Cardiac septum (tissue), 1 donor: ENCODE measurements around the gene POU6F2. TPM values are rescaled to one million over a fixed set of nuclear protein-coding genes. Genes with fewer than 3 reads are reported as not detected.

ENCODE experiments used
- DNase-seq: peaks from one replicate; pipeline ENCODE4 v3.0.0-alpha.2; 2020; ENCODE audit warnings: low spot score
- intact Hi-C: fragments of 100-400 bp; cut with DNase I; formaldehyde crosslinking; loops from one replicate; pipeline ENCODE4 v1.14.0; 2022
- total RNA-seq: library from RNA; stranded (reverse); fragmentation: NEBNext Ultra II Directional; extraction: Animal tissue kit (Norgen Biotek cat#: 25700); gene quantifications from one replicate; pipeline ENCODE4 v1.2.1, GENCODE V29; 2021
- donor health status: DM: no; HTN: no; CAD: no.

The POU6F2 gene
- total RNA-seq, 1 donor from 2014 or later, result 0.19 TPM

DNA sequence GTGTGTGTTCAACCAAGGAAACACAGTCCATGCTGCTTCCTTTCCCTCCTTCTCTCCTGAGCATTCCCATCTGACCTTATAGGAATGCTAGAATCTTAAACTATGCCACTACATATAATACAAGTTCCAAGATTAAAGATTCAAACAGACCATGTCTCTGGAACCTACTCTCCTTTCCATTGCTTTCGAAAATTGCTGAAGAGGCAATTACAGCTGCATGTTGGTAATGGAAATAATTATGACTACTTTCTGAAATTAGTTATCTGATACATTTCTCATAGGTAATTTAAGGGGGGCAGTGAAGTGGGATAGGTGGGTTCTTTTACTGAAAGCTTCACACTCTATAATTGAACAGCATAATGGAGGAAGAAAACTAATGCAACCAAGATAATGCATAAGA, 302.6 kb downstream of the POU6F2 start:
- intact Hi-C loops, result no loop called here

DNA sequence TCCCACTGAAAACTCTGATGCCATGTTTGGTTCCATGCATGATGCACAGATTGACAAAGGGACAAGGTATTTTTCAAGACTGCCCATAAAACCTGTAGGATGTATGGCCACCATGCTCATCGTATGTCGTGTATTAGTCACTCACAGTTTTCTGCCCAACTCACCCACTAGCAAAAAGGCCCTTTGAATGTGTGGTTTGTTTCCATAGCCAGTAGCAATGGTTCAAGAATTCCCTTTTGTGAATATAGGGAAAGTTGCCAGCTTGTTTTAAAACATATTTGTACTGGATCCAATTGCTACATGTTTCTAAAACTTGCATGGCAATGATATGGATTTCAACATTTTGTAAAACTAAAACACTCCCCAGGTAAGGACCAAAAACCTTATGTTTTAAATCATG, 307.5 kb downstream of the POU6F2 start:
- no peak for DNase-seq
- intact Hi-C loops, result no loop called here

More for the DNA sequence above, 302.6 kb downstream of the POU6F2 start:
- DNase-seq, result no peak

DNA sequence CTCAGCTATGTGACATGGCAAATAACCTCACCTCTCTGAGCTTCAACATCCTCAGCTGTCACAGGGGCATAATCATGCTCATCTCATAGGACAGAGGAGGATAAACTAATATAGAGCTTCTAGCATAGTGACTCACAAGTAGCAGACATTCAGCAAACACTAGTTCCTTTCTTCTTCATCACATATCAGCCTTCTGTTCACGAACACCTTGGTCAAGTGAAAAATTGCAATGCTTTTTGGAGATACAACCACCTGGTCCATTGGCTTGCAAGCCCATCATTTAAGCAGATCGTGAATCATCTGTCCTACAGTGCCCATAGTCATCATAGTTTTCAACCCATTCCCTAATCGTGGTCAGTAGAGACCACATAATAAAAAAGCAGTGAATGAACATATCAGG, 310.6 kb downstream of the POU6F2 start:
- DNase-seq, result no peak
- intact Hi-C loops, result no loop called here

DNA sequence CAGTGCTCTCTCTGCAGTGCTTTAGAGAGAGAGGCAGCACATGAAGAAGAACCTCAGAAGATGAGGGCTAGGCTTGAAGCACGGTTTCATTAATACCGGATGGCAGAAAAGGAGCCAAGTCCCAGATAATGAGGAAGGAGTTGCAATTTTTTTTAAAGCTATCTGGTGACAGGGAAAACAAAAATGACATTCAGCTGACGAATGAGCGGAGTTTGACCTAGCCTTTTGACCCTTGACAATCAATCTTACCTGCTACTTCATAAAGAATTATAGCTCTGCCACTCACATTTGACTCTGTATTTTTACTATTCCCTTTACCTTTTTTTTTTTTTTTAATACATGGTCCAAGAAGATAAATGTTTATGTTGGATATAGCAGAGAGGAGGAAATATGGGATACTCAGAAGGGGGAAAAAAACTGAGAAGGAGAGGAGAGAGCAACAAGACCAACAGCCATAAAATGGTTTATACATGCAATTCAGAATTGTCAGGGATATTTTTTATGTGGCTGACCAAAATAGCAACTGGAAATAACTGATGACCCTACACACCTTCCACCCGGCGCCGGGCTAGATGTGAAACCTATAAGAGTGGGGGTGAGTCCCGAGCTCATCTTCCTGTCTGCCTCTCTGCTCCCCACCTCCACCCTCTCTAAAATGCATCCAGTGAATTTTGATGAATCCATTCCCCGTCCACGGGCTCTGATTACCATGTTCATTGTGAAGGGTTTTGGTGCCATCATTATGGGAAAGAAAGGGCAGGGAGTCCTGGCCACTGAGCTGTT, 314.1 kb downstream of the POU6F2 start:
- DNase-seq, result no peak
- intact Hi-C loops, result no loop called here

DNA sequence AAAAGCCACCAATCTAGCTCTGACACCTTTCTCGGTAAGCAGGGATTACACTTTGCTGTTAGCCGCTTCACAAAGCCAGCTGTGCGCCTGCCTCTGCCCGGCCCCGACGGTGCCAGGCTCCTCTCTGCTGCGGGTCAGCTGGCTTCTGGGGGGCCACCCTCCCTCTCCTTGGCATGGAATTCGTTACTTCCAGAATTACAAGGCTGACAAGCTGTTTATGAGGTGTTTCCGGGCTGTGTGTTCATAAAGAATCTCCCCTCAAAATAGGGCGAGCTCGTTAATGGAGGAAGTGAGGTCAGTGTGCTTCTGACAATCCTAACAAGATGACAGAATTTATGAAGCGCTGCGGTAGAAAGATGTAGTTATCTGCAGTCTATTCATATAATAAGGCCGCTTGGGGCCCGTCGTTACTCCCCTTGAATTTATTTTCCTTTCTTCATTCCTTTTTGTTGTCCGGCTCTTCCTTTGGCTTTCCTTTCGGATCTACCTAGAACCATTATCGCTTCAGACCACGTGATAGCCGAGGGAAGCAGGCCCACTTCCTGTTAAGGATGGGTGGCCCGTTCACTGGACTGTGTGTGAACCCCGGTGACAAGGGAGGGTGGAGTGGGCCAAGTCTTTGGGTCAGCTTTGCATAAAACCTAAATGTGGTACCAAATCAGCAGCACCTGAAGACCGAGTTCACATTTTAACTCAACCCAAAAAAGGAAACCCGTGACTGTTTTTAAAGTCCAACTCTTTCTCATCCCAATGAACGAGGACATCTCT, 315.5 kb downstream of the POU6F2 start:
- intact Hi-C loops, result no loop called here
- DNase-seq, result no peak

DNA sequence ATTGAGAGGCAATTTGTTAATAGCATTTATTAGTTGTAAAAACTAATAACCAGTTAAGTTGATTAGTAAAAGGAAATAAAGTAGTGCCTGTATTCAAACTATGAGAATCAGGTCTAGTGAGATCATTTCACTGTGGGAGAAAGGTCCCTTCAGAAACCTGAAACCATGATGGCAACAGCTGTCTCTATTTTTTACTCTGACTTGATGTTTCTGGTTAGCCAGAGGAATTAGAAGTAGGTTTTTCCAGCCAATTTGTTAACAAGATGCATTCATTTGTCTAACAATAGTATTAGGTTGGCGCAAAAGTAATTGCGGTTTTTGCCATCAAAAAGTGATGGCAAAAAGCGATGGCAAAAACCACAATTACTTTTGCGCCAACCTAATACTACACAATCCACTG, 316.3 kb downstream of the POU6F2 start:
- intact Hi-C loops, result no loop called here
- no peak for DNase-seq

DNA sequence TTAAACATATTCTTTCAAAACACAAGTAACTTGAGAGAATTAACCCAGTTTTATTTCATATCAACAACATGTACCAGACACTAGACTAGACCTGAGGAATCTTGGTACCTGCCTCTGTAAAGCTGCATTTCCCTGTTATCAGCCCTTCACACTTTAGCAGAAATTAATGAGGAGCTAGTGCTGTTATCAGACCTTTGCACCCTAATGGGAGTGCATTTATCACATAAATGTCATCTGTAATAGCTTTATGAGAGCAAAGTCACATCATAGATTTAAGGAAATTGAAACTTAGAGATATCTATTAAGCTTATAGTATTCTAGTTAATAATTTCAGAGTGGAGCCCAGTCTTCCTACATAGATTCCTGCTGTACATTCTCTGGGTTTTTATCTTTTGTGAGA, 318.1 kb downstream of the POU6F2 start:
- no peak for DNase-seq
- intact Hi-C loops, result no loop called here

DNA sequence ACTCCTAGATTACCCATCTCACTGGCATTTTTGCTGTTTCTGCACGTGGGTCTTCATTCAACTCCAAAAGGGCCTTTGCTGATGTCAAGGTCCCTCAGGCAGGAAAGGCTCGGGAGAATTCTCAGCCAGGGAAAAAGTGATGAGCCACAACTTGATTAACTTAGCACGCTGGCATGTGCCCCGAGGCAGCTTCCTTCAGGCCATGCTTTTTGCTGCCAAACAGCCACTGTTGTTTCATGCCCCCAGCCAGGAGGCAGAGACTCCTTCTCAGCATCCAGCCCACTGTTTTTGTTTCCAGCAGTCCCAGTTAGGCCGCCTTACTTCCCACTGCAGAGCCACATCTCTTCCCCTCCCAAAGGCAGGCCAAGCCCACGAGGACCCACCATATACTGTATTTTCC, 322.0 kb downstream of the POU6F2 start:
- no peak for DNase-seq
- intact Hi-C loops, result no loop called here

DNA sequence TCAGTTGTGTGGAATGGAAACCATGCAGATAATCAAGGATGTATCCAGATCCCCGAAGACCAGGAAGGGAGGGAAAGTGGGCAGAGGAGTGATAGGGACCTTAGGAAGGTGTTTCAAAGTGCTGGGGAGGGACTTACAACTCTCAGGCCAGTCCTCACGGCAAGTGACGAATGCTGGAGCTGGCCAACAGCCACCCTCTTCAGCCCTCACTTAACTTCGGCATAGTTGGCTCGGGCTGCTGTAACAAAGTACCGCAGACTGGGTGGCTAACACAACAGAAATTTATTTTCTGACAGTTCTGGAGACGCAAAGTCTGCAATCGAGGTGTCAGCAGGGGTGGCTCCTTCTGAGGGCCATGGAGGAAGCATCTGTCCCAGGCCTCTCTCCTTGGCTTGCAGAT, 322.6 kb downstream of the POU6F2 start:
- DNase-seq, result no peak

DNA sequence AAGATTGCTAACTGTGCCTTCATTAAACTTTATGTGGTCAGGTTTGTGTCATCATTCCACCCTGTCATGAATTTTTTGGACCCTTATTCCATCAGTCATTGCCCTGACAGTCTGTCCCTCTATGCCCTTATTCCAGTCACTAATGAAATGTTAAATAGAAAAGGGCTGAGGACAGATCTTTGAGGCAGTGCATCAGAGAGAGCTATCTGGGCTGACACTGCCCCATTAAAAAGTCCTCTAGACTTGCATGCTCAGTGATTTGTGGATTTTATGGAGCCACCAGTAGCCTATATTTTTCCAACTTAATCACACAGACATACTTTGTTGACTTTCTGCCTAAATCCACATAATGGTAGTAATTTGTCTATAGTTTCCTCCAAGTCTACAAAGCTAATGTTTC, 323.8 kb downstream of the POU6F2 start:
- intact Hi-C loops, result no loop called here
- DNase-seq, result no peak

More for the DNA sequence above, 322.6 kb downstream of the POU6F2 start:
- intact Hi-C loops, result no loop called here

DNA sequence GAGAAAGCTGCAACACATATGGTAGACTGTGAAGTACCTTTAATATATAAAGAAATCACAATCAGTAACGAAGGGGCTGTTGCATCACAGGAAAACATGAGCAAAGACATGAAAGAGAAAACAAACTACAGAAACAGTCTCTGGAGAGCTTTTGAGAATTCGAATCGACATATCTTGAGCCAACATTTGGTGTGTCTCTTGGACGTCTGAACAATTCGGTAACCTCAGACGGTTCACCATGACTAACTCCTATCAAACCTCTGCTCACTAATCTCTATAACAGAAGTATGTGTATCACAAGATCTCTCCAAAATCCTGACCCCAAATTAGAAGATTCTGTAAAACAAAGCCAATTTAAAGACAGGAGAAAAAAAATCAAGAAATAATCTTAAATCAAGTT, 326.5 kb downstream of the POU6F2 start:
- intact Hi-C loops, result no loop called here
- no peak for DNase-seq

DNA sequence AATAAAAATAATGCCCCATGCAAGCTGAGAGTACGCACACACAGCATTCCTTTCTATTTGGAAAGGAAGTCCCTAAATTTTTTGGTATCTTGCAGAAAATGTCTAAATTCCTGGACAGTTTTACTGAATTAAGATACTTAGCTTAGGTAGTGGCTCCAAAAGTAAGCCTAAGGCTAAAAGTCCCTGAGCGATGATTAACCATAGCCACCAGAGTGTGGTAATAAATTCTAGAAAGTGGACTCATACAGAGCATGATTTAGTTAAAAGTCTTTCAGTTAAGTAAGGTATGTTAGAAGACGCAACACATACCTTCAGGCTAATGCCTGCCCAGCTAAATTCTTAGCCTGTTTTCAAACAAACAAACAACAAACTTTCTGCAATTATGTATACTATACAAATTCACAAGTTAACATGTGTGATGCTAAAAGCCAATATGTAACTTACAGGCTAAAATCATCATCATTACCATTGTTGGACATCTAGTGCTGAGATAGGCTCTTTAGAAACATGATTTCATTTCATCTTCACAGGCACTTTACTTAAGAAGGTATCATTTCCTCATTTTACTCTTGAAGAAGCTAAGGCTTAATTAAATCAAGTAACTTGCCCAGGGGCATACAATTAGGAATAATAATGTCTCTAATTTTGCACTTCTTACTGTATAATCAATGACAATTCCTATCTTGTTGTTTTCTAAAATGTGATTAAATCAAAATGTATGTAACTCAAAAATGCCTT, 327.1 kb downstream of the POU6F2 start:
- DNase-seq, result no peak

DNA sequence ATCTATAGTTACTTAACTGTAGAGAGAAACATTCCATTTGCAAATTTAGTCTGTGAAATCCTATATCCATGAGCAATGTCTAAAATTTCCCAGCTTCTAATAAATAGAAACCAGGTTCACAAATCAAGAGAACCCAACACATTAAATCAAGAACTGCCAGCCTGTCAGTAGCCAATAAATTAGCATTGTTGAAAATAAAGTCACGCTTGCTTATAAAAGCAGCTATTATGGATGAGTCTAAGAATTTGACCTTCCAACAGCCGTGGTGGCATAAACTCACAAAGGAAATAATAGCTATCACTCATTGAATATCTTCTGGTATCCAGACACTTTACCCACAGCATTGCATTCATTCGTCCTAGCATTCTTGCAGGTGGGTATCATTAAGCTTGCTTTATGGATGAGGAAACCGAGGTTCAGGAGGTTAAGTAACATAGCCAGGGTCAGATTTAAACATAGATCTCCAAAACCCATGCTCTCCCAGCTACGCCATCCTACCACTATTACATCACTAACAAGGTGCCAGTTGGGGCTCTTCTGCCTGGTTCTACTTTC, 328.4 kb downstream of the POU6F2 start:
- DNase-seq, result no peak
- intact Hi-C loops, result no loop called here

More for the DNA sequence above, 327.1 kb downstream of the POU6F2 start:
- intact Hi-C loops, result no loop called here

DNA sequence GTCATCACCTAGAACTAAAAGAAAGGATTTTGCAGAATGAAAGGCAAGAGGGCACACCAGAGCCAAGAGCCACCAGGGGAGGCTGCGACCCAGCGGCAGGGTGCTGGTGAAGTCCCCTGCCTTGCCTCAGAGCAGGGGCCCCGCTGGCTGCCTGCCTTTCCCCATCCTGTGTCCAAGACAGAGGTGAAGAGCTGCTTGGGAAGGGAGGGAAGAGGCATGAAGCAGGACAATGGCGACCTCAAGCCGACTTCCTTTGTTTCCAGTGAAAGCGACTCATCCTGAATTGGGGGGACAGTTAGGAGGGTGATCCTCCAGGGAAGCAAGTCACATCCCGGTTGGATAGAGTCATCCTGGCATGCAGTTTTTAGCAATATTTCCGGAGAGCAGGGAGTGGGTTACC, 333.0 kb downstream of the POU6F2 start:
- DNase-seq, result no peak

DNA sequence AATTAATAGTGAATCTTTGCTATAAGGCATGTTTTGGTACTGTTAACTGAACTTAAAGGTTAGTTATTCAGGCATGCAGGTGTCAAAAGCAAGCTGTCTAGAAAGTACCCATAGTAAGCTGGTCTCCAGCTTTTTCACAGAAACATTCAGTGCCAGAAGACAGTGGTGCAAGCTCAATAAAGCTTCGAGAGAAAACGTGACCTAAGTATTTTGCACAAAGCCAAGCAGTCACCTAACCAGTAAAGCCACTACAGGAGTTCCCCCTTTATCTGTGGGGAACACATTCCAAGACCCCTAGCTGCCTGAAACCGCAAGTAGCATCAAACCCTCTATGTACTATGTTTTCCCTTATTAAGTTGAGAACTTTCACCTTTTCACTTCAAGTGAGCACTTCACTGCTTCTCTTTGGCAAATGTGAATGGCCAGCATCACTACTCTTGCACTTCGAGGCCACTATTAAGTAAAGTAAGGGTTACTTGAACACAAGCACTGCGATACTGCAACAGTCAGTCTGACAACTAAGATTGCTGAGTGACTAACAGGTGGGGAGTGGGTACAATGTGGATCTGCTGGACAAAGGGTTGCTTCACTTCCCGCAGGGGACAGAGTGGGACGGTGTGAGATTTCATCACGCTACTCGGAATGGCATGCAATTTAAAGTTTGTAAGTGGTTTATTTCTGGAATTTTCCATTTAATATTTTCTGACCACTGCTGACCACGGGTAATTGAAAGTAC, 334.7 kb downstream of the POU6F2 start:
- no peak for DNase-seq
- intact Hi-C loops, result no loop called here

More for the DNA sequence above, 333.0 kb downstream of the POU6F2 start:
- intact Hi-C loops, result no loop called here

DNA sequence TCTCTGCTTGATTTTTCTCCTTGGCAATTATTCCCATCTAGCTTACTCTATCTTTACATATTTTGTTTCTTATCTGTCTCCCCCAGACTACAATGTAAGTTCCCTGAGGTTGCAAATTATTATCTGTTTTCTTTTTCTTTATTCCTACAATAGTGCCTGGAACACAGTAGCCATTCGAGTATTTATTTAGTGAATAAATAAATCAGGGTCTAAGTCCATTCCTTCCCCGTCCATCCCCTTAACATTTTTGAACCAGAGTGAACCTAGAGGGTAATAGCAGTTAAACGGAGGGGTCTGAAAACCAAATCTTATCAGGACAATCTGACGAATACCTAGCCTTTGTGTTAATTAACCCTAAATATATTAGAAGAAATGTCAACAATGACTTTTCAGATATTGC, 335.7 kb downstream of the POU6F2 start:
- intact Hi-C loops, result no loop called here

DNA sequence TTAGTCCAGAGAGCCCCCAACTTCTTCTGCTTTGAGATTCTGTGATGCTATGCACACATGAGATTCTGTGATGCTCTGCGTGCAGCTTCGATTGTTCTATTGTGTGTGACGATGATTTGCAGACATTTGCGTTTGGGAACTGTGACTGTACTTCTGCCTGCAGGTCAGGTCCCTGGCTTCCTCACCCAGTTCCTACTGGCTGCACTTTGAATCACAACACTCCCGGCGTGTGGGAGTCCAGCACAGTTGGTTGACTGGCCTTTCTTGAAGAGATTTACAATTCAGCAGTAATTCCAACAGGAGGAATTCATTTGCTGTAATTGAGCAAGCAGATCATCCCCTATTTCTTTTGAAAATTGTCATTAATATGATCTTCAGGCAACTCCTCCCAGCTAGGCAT, 336.3 kb downstream of the POU6F2 start:
- intact Hi-C loops, result no loop called here

More for the DNA sequence above, 335.7 kb downstream of the POU6F2 start:
- no peak for DNase-seq

DNA sequence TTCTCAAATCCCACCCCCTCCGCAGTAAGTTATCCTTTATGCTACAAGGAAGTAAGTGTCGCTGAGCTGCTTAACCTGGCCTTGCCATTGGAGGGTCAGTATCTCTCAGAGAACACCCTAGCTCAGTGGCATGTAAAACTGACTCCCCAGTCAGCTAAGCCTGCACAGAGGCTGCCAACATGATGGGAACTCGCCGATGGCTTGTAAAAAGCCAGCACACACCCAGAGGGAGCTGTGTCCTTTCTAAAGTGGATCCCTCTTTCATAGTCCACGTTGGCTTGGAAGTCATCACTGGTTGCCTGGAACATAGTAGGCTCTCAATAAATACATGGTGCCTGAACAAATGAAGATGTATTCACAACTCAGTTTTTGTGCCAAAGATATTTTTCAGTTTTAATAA, 339.4 kb downstream of the POU6F2 start:
- intact Hi-C loops, result no loop called here
- no peak for DNase-seq

More for the DNA sequence above, 336.3 kb downstream of the POU6F2 start:
- DNase-seq, result no peak

DNA sequence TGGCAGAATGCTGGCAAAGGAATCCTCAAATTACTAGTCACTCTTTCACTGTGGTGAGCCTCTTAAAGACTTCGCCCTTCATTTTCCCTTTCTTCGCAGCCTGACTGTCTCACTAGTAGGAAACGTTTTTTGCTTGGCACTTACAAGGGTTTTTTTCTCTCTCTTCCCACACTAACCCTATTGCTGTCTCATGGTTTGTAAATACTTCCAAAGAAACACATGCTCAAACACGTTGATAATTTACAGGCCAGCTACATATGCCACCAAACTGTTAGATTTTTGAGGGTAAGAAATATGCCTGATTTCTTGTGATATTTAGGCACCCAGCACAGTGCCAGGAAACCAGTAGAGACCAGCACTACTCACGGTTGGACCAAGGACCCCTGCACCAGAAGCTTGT, 340.2 kb downstream of the POU6F2 start:
- intact Hi-C loops, result no loop called here
- no peak for DNase-seq
